AG09319 (cell line): Measurements from ENCODE around the gene WRNIP1.
"Not testable (repeated sequence)": the region's sequence is repeated elsewhere in the genome, so short reads cannot be mapped to it uniquely, and the experiment has no call there.

Experiments used
- DNase-seq: peaks from one replicate; pipeline ENCODE4 v3.0.0-alpha.2; 2010; ENCODE audit warnings: low read depth; ENCODE audit errors: extremely low read depth
- TF ChIP-seq, protein P1 (sequence below): IDR thresholded peaks from 2 replicates; pipeline ENCODE4 v1.5.1; 2011; ENCODE audit warnings: low read depth, mild to moderate bottlenecking, inconsistent platforms, low read length, moderate library complexity

Gene WRNIP1

DNA sequence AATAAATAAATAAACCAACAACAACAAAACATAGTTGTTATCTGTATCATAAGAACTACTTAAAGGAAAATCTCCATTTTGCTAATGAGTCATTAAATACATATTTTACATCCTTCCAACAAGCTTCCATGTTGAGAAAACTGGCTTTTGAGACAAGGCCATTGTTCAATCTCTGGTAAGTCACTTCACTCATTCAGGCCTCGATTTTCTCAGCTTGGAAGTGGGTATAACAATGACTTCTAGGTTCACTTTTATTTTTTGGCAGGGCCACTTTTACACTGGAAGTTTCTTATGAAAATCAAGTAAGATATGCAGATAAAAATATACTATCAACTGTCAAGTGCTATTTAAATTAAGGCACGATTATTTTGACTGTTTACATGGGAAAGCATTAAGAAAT lies 30.0 kb downstream of the WRNIP1 start:
- TF ChIP-seq, protein P1, sequence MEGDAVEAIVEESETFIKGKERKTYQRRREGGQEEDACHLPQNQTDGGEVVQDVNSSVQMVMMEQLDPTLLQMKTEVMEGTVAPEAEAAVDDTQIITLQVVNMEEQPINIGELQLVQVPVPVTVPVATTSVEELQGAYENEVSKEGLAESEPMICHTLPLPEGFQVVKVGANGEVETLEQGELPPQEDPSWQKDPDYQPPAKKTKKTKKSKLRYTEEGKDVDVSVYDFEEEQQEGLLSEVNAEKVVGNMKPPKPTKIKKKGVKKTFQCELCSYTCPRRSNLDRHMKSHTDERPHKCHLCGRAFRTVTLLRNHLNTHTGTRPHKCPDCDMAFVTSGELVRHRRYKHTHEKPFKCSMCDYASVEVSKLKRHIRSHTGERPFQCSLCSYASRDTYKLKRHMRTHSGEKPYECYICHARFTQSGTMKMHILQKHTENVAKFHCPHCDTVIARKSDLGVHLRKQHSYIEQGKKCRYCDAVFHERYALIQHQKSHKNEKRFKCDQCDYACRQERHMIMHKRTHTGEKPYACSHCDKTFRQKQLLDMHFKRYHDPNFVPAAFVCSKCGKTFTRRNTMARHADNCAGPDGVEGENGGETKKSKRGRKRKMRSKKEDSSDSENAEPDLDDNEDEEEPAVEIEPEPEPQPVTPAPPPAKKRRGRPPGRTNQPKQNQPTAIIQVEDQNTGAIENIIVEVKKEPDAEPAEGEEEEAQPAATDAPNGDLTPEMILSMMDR: no peak
- DNase-seq: no peak

DNA sequence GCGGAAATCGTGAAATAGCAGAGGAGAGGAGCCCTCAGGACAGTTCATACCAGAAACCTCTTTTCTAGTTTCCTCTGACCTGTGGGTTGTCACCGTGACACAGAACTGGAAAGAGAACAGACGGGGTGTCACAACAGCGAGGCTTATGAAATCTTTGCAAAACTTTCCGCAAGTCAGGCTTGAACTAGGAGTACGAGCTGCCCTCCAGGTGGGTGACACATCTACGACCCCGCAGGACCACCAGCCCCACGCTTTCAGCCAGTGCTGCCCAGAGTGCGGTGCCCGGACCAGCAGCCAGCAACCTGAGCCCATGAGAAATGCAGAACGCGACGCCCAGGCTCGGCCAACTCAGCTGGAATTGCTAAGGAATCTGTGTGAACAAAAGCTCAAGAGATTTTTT lies 30.8 kb downstream of the WRNIP1 start:
- TF ChIP-seq, protein P1: no peak
- no peak for DNase-seq

DNA sequence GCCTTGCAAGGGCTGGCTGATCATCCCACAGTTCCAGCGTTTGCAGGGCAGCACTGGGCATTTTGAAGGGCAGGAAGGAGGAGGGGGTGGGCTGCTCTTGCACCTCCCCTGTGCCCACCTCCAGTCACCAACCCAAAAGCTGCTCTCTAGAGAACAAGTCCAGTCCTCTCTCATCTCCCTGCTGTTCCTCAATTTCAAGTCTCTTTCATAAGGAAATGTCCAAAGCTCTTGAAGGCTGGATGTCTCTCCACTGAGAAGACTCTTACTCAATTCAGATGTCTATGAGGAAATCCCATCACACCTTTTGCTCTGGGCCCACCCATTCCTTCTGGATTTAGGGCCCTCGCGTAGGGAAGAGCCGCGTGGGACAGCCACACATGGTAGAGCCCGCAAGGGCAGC lies 31.7 kb downstream of the WRNIP1 start:
- DNase-seq: no peak
- TF ChIP-seq, protein P1: no peak

DNA sequence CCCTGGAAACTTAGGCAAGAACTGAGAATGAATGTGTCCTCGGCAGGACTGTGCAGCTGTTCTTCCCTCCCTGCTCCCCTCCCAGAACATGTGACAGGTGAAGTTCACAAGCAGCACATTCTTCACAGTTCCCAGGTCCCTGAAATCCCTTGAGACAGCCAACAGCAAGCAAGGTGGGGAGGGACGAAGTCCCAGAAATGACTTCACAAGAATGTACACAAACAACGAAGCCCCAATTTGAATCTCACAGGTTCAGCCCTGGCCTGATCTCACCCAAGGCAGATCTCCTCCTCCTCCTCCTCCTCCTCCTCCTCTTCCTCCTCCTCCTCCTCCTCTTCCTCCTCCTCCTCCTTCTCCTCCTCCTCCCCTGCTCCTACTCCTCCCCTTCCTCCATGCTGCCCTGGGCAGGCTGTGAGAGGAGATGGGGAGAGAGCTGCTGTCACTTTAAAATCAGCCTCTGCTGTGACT lies 32.4 kb downstream of the WRNIP1 start:
- no peak for DNase-seq
- TF ChIP-seq, protein P1: no peak

DNA sequence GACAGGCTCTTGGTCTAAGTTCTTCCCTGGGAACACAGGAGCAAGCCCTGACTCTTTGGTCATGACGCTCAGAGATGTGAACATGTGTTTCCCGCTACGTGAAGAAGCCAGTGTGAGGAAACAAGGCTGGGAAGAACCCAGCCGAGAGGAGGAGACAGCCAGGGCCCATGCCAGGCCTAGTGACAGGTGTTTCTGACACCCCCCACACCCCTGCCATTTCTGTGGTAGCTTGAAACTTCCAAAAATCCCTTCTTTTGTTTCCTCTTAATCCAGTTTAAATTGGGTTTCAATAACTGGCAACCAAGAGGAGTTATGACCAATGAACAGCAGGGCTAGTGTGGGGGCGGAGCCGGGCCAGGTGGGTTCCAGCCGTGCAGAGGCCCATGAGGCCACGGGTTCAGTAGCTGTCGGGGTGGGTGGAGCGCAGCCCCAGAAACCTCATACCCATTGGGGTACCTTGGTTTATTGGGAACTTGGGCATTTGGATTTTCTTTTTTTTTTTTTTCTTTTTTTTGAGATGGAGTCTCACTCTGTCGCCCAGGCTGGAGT lies 33.5 kb downstream of the WRNIP1 start:
- TF ChIP-seq, protein P1: no peak
- no peak for DNase-seq

DNA sequence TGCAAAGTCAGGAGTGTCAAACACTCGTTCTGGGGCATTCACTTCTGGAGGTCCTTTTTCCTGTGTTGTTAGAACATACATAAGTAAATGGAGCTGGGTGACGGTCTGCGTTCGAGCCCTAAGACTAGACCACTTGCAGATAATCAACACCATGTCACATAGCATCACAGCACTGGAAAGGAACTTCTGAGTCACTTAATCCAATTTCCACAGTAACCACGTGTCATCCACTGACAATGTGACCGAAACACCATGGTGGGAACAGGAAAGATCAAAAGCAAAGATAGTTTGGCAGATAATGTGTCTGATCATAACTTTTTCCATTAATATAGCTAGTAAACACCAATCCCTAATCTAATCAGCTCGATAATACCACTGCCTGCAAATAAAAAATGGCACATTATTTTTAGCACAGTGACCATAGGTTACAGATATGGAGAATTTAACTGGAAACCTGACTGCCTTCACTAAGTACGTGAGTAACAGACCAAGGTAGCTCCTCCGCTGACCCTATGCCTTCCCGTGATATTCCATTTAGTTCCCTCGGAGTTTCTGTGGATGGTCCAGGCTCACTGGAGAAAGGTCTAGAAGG lies 34.8 kb downstream of the WRNIP1 start:
- TF ChIP-seq, protein P1: no peak
- no peak for DNase-seq

DNA sequence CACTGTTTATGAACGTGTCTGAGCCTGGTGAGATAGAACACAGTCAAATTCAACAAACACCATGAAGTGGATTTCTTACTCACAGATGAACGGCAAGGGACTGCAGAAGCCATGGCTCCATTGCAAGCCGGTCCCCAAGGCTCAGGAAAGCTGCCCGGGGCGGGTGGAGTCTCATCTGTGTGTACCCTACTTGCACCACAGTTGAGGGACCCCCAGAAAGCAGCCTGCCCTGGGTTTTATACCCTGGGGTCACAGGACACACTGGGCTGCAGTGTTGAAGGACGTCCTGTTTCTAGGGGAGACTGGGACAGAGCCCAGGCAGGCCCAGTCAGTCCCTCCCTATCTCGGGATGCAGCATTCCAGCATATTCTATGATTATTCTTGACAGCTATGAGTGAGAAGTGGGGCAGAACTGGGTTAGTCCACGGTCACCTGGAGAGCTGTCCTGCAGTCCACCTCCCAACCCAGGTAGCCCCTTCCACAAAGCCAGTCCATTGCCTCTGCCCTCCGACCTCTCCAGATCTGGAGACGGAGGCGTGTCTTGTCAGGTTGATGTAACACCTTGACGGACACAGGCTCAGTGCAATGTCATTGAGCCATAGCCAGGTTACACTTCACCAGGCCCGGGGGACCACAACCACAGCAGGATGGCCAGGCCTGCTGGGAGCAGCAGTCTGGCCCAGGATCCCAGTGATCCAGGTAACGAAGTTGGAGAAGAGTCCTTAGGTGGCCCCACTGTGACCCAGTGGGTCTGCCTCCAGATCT lies 35.5 kb downstream of the WRNIP1 start:
- TF ChIP-seq, protein P1: no peak
- no peak for DNase-seq

DNA sequence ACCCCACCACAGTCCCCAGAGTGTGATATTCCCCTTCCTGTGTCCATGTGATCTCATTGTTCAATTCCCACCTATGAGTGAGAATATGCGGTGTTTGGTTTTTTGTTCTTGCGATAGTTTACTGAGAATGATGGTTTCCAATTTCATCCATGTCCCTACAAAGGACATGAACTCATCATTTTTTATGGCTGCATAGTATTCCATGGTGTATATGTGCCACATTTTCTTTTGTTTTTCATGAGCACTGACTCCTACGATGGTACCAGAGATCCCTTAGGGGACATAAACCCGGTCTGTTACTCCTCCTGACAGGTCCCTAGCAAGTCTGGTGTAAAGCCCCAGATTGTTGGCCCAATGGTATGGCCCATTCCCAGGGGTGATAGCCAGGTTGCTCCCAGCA lies 36.5 kb downstream of the WRNIP1 start:
- not testable (repeated sequence) for DNase-seq
